HepG2 (cell line): ENCODE data around the gene TAOK3. TPM values are rescaled to one million over a fixed set of nuclear protein-coding genes. Genes with fewer than 3 reads are reported as not detected.

Experiments used
- ATAC-seq: fragments of 200-7000 bp; cut with Tn5 transposase; 3 replicates; pipeline ENCODE4 v1.9.1; 2020; ENCODE audit warnings: mild to moderate bottlenecking, moderate library complexity
- BruUV-seq: library from RNA; stranded (reverse); fragments of 400-500 nt; replicated peaks from 2 replicates; lab custom pipeline; 2021; lab: Mats Ljungman, UMichigan
- CTCF ChIA-PET: fragments of 300-600 bp; formaldehyde crosslinking; extraction: SDS; loops from one replicate; lab custom pipeline; 2021; ENCODE audit warnings: low total read pairs, inconsistent platforms, low intra/inter-chr PET ratio; lab: Yijun Ruan, JAX
- POLR2A ChIA-PET: fragments of 350-600 bp; sonication (Branson Sonifier 250); formaldehyde crosslinking; loops from one replicate; lab custom pipeline; 2020; ENCODE audit warnings: antibody characterized with exemption, inconsistent platforms; lab: Yijun Ruan, JAX
- DNase-seq: peaks from one replicate; pipeline ENCODE4 v3.0.0-alpha.2; 2015; ENCODE audit warnings: low spot score
- FAIRE-seq: peaks from 3 replicates; lab custom pipeline; 2011; peaks lifted over from hg19 to GRCh38; lab: Jason Lieb, UNC
- H2AFZ ChIP-seq: one replicate; pipeline ENCODE4 v1.6.1; 2011; ENCODE audit warnings: low read length, inconsistent platforms
- H3K27ac ChIP-seq: fragments of 300-600 bp; 3 replicates; pipeline ENCODE4 v1.8.0; 2011; ENCODE audit warnings: mixed run types, mild to moderate bottlenecking, mixed read lengths, low read length, inconsistent platforms; ENCODE audit not compliant: insufficient read depth; ENCODE audit errors: extremely low read length
- H3K27me3 ChIP-seq, 2 experiments: fragments of 200-600 bp in 1 of 2; 2 replicates in 1 of 2; 3 replicates in 1 of 2; pipeline versions ENCODE4 v1.6.0 to v1.8.0; 2011; ENCODE audit warnings: low read length in 2 of 2, mild to moderate bottlenecking in 2 of 2, moderate library complexity in 2 of 2, inconsistent platforms in 1 of 2; ENCODE audit not compliant: insufficient read depth in 2 of 2, control insufficient read depth in 1 of 2
- H3K36me3 ChIP-seq, 2 experiments: fragments of 200-600 bp in 1 of 2; replicated peaks in 1 of 2; 2 replicates in 1 of 2; 3 replicates in 1 of 2; pipeline versions ENCODE4 v1.5.1 to v1.8.0; 2011; ENCODE audit warnings: low read length in 2 of 2, inconsistent platforms in 1 of 2; ENCODE audit not compliant: insufficient read depth in 2 of 2, control insufficient read depth in 1 of 2
- H3K4me1 ChIP-seq: 2 replicates; pipeline ENCODE4 v1.5.1; 2012; ENCODE audit warnings: low read length, inconsistent platforms; ENCODE audit not compliant: insufficient read depth
- H3K4me2 ChIP-seq: 2 replicates; pipeline ENCODE4 v1.6.0; 2011; ENCODE audit warnings: low read depth, low read length, inconsistent platforms
- H3K4me3 ChIP-seq, 3 experiments: fragments of 200-600 bp in 1 of 3; sonication (generic), shearing (Covaris generic) in 1 of 3; replicated peaks in 1 of 3; 2 replicates each; pipeline ENCODE4 v1.5.1; 2011 to 2016; ENCODE audit warnings: low read length in 3 of 3, inconsistent platforms in 2 of 3, low read depth in 2 of 3, mild to moderate bottlenecking in 2 of 3, control low read depth in 1 of 3, mixed read lengths in 1 of 3; ENCODE audit not compliant: insufficient read depth in 1 of 3
- H3K79me2 ChIP-seq: one replicate; pipeline ENCODE4 v1.6.1; 2011; ENCODE audit warnings: low read length, inconsistent platforms; ENCODE audit not compliant: insufficient read depth
- H3K9ac ChIP-seq: 2 replicates; pipeline ENCODE4 v1.6.0; 2011; ENCODE audit warnings: mild to moderate bottlenecking, low read depth, low read length, inconsistent platforms; ENCODE audit not compliant: insufficient read depth
- H3K9me3 ChIP-seq: 2 replicates; pipeline ENCODE4 v1.5.1; 2012; ENCODE audit warnings: mild to moderate bottlenecking, low read length
- H4K20me1 ChIP-seq: 2 replicates; pipeline ENCODE4 v1.6.0; 2011; ENCODE audit warnings: inconsistent platforms, mild to moderate bottlenecking, low read length, moderate library complexity; ENCODE audit not compliant: insufficient read depth
- HINFP ChIP-seq: sonication (generic); formaldehyde crosslinking; IDR thresholded peaks from 2 replicates; pipeline ENCODE4 v1.4.0; 2020; ENCODE audit warnings: low read depth, mild to moderate bottlenecking, missing genetic modification reagents
- MED8 ChIP-seq: sonication (generic); formaldehyde crosslinking; IDR thresholded peaks from 2 replicates; pipeline ENCODE4 v1.8.1; 2023; ENCODE audit warnings: mild to moderate bottlenecking, missing genetic modification reagents; ENCODE audit not compliant: insufficient replicate concordance
- MYPOP ChIP-seq: sonication (generic); formaldehyde crosslinking; IDR thresholded peaks from 2 replicates; pipeline ENCODE4 v1.8.1; 2023; ENCODE audit warnings: mild to moderate bottlenecking, moderate library complexity, missing genetic modification reagents
- SKI ChIP-seq: fragments of 450-650 bp; IDR thresholded peaks from one replicate; pipeline ENCODE4 v1.6.1; 2018; ENCODE audit warnings: mild to moderate bottlenecking; ENCODE audit not compliant: partially characterized antibody
- ZFYVE20 ChIP-seq: sonication (generic); formaldehyde crosslinking; IDR thresholded peaks from 2 replicates; pipeline ENCODE4 v1.8.0; 2023; ENCODE audit warnings: low read depth, mild to moderate bottlenecking, moderate library complexity, missing genetic modification reagents, borderline replicate concordance
- ZNF770 ChIP-seq: sonication (generic); formaldehyde crosslinking; IDR thresholded peaks from 2 replicates; pipeline ENCODE4 v1.5.0; 2020; ENCODE audit warnings: mild to moderate bottlenecking, missing genetic modification reagents
- WGBS: methylation state at CpG from one replicate; pipeline ENCODE4 v1.1.6; 2017; ENCODE audit warnings: low lambda C conversion rate; 5-methylcytosine and 5-hydroxymethylcytosine counted together
- in situ Hi-C: cut with HindIII; loops from 2 replicates; pipeline ENCODE4 v1.10.0; 2017; ENCODE audit warnings: low pct_unique_long_range_greater_than_20kb; ENCODE audit not compliant: extremely low pct_ligation_motif_present
- intact Hi-C: fragments of 100-400 bp; cut with micrococcal nuclease; formaldehyde crosslinking; loops from one replicate; pipeline ENCODE4 v1.10.0; 2022; ENCODE audit not compliant: unreplicated experiment
- polyA plus RNA-seq, 8 experiments: library from polyadenylated mRNA; depleted of rRNA in 3 of 8; stranded (reverse) in 7 of 8; unstranded in 1 of 8; fragments of >200 nt; fragmentation: Illumina TruSeq in 4 of 8; extraction: Trizol in 4 of 8; gene quantifications; 2 replicates each; pipeline versions ENCODE4 v1.2.1 to v1.2.3, GENCODE V29; 2011 to 2016; ENCODE audit warnings: low read depth in 4 of 8, missing spikeins in 1 of 8, mixed read lengths in 1 of 8; ENCODE audit not compliant: insufficient read depth in 1 of 8
- total RNA-seq, 5 experiments: library from RNA; depleted of rRNA; stranded (reverse); fragments of >200 nt; fragmentation: Illumina TruSeq; extraction: Trizol; gene quantifications; 2 replicates each; pipeline ENCODE4 v1.2.3, GENCODE V29; 2016; ENCODE audit warnings: low read depth in 1 of 5

TAOK3 gene
- total and polyA plus RNA-seq, 2 of the 13 experiments (the other 11 are each of a cell fraction or from before 2014, with no cell fraction given): 10.4 to 12.3 TPM

GRCh38 chr12:118122264-118122663, 250.4 kb downstream of the TAOK3 start:
- no peaks in the 10 kb centered on the region for H3K9me3 ChIP-seq
- POLR2A ChIA-PET: interaction anchor here (1.6 to 2.9 kb wide), 4 partner anchors 10 to 251 kb away, joined by 3 to 126 read pairs (median 18); partner anchors contain the start of genes PEBP1 and TAOK3
- CTCF ChIA-PET: no interaction called here
- WGBS: 97% methylated on average over 6 of the region's 6 CpGs
- no peaks in the 10 kb centered on the region for H3K27me3 ChIP-seq
- DNase-seq (no peak), FAIRE-seq (no peak), ATAC-seq (no peak)
- peaks cover 71% of the 10 kb centered on the region for H3K4me1 ChIP-seq
- H4K20me1 ChIP-seq: no peaks in the 10 kb centered on the region
- TF ChIP-seq ZFYVE20 (CRISPR knock-in tag) (no peak), ZNF770 (peak; percentile 61; the same call in 1 of the 2 replicates)
- no peak overlapping the region for H3K4me2 ChIP-seq
- H3K36me3 ChIP-seq: no peaks in the 10 kb centered on the region; a peak in 1 of 5 replicates
- intact Hi-C loops (no loop called here), in situ Hi-C loops (loop anchor here (5.0 kb wide), 1 partner anchor 250 kb away; the partner anchor contains the start of gene TAOK3)
- no peak overlapping the region for H3K4me3 ChIP-seq
- BruUV-seq: no TSS peak
- H3K9ac ChIP-seq: no peak overlapping the region
- no peaks in the 10 kb centered on the region for H3K79me2 ChIP-seq
- peak overlapping the region; percentile 30 for H3K27ac ChIP-seq
- H2AFZ ChIP-seq: no peak overlapping the region

- Histone ChIP-seq H3K4me2 (peak overlapping the region; percentile 53), H3K79me2 (no peaks in the 10 kb centered on the region), H2AFZ (peak overlapping the region; percentile 77), H3K36me3 (no peaks in the 10 kb centered on the region), H3K27me3 (no peaks in the 10 kb centered on the region), H4K20me1 (no peaks in the 10 kb centered on the region), H3K4me3 (no peak overlapping the region; a peak in 1 of 6 replicates), H3K9ac (peak overlapping the region; percentile 49), H3K27ac (peak overlapping the region; percentile 90), H3K9me3 (no peaks in the 10 kb centered on the region), H3K4me1 (peaks cover 67% of the 10 kb centered on the region)
- intact Hi-C loops: loop anchor here (1.0 to 2.0 kb wide), 4 partner anchors 18 to 252 kb away; partner anchors contain the start of gene TAOK3
- in situ Hi-C loops: loop anchor here (5.0 kb wide), 1 partner anchor 252 kb away; the partner anchor contains the start of gene TAOK3
- 17% methylated on average over 8 of the region's 8 CpGs for WGBS
- ChIA-PET POLR2A (interaction anchor here (0.9 to 2.9 kb wide), 9 partner anchors 9 to 255 kb away, joined by 3 to 126 read pairs (median 7); partner anchors contain the start of genes PEBP1, SUDS3 and TAOK3), CTCF (interaction anchor here (0.6 to 1.6 kb wide), 6 partner anchors 11 to 257 kb away, joined by 3 to 6 read pairs (median 4); partner anchors contain the start of gene SUDS3)
- peak; percentile 71 for FAIRE-seq
- BruUV-seq: no TSS peak
- peak; percentile 80 for ATAC-seq
- peak; percentile 91 for DNase-seq
- no peak for TF ChIP-seq HINFP (CRISPR knock-in tag)
- TF ChIP-seq MYPOP (CRISPR knock-in tag): 0 out of 2 replicates have a peak, but pooled peaks have one; percentile 15
- peak; percentile 84 for TF ChIP-seq SKI
- no peak for TF ChIP-seq MED8 (CRISPR knock-in tag)
Observed at GRCh38 chr12:118120579-118121363, 251.9 kb downstream of the TAOK3 start.
